ENCODE data around the gene OR2A5. TPM values are rescaled to one million over a fixed set of nuclear protein-coding genes. Genes with fewer than 3 reads are reported as not detected.

The OR2A5 gene
- not detected for total RNA-seq

DNA sequence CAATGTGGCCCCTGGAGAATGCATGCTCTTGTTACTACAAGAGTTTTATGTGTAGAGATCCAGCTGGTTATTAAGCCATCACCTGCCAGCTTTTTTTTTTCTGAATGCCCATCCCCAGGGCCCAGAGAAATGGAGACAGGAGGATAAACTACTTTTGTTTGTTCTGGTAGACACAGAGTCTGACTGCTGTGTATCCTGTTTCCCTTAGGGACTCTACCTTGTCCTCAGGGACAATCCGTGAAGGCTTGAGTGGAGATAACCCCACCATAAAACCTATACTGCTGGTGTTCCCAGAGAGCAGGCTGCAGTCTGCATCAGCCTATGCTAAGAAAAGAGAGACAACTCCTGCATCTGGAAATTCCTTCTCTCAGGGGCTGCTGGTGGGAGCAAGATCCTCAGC lies at the start of gene OR2A5:
OR2A5 (plus strand) TSS at position 301 of the 400 bp plus-strand sequence. CDS start 1,454 bp downstream, outside the sequence.
- TF ChIP-seq, protein P1, sequence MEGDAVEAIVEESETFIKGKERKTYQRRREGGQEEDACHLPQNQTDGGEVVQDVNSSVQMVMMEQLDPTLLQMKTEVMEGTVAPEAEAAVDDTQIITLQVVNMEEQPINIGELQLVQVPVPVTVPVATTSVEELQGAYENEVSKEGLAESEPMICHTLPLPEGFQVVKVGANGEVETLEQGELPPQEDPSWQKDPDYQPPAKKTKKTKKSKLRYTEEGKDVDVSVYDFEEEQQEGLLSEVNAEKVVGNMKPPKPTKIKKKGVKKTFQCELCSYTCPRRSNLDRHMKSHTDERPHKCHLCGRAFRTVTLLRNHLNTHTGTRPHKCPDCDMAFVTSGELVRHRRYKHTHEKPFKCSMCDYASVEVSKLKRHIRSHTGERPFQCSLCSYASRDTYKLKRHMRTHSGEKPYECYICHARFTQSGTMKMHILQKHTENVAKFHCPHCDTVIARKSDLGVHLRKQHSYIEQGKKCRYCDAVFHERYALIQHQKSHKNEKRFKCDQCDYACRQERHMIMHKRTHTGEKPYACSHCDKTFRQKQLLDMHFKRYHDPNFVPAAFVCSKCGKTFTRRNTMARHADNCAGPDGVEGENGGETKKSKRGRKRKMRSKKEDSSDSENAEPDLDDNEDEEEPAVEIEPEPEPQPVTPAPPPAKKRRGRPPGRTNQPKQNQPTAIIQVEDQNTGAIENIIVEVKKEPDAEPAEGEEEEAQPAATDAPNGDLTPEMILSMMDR (IDR thresholded peaks at IDR 0.05; ENCODE audit: low read depth): no peak

GRCh38 chr7:144000020-144000419 lies 48.7 kb upstream of the OR2A5 start, which contains the start of gene OR6B1:
Gene OR6B1, plus strand, starts transcription at chr7:144000320. Its CDS starts 3,677 bp downstream, at chr7:144003997.
- TF ChIP-seq, protein P1 (IDR thresholded peaks at IDR 0.05; ENCODE audit: low read depth): no peak

GRCh38 chr7:144001543-144001942 lies 47.2 kb upstream of the OR2A5 start:
- TF ChIP-seq, protein P1 (IDR thresholded peaks at IDR 0.05; ENCODE audit: low read depth): no peak

DNA sequence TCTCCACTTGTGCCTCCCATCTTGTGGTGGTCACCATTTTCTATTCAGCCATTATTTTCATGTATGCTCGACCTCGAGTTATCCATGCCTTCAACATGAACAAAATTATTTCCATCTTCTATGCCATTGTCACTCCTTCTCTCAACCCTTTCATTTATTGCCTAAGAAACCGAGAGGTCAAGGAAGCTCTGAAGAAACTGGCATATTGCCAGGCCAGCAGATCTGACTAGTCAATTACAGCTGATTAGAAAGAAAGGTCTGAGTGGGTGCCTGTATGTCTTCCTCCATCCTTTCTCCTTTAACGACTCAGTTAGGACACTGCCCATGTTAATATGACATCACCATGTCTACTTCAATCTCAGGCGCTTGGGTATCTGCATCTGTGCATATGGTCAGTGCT lies 44.0 kb upstream of the OR2A5 start:
- TF ChIP-seq, protein P1 (IDR thresholded peaks at IDR 0.05; ENCODE audit: low read depth): no peak

DNA sequence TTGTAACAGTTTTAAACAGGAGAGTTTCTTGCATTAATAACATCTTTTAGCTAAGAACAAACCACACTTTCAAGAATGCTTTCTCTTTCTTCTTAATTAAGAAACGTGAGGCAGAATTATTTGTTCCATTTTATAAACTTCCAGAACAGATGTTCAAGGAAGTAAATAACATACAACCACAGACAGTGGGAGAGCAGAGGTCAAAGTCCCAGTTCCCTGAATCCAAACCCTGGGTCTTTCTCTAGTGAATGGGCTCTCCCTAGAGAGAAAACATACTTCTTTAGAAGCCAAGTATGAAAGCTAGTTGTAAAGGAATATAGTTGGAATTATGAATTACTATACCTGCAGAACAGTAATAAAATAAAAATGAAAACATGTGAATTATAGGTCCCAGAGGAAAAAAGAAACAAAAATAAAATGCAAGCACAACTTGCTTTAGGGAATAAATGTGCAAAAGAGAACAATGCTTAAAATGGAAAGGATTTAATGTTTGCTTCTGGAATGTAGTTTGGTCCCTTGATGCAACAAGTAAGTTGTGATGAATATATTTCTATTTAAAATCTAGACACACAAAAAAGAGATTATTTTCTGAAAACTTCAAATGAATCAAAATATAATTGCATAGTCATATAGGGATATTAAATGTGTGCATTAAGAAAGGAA lies 42.6 kb upstream of the OR2A5 start:
- TF ChIP-seq, protein P1 (IDR thresholded peaks at IDR 0.05; ENCODE audit: low read depth): no peak

GRCh38 chr7:144006692-144007042 lies 42.1 kb upstream of the OR2A5 start:
- TF ChIP-seq, protein P1 (IDR thresholded peaks at IDR 0.05; ENCODE audit: low read depth): no peak

GRCh38 chr7:144009361-144009760 lies 39.4 kb upstream of the OR2A5 start:
- TF ChIP-seq, protein P1 (IDR thresholded peaks at IDR 0.05; ENCODE audit: low read depth): no peak

Data from subcutaneous adipose tissue (tissue), 4 donors.